ENCODE measurements around the gene CCDC30. TPM values are rescaled to one million over a fixed set of nuclear protein-coding genes. Genes with fewer than 3 reads are reported as not detected.
A peak's percentile ranks its signal among the peaks of the same experiment; 100 is the strongest.

The CCDC30 gene
- 0.15 and 0.34 TPM in 2 replicates for total RNA-seq (2014; rRNA removed; shearing (Covaris generic))

- DNase-seq (ENCODE audit: low read depth) = peak; percentile 98
Measured at GRCh38 chr1:42462828-42463763, at the start of gene CCDC30. Gene CCDC30 (plus strand): TSS chr1:42463286. CDS start chr1:42480552, 17,266 bp downstream.

GRCh38 chr1:42414551-42415496 lies 48.3 kb upstream of the CCDC30 start:
- no peak for DNase-seq (ENCODE audit: low read depth)

DNA sequence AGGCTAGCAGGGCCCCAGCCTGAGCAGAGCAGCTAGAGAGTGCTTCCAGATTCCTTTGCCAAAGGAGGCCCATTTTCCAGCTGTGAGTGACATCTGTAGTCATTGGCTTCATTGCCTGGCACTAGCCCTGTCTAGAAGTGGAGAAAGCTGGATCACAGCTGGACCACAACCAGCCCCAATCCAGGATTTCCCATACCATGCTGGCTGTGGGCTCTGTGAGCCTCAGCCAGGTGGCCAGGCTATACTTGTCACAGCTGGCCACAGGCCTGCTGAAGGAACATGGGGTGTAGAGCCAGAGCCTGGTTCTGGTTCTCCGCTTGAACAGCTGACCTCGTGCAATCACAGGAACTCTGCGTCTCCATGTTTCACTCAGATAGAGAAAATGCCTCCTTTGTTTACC lies 45.9 kb upstream of the CCDC30 start:
- DNase-seq (ENCODE audit: low read depth) = no peak

DNA sequence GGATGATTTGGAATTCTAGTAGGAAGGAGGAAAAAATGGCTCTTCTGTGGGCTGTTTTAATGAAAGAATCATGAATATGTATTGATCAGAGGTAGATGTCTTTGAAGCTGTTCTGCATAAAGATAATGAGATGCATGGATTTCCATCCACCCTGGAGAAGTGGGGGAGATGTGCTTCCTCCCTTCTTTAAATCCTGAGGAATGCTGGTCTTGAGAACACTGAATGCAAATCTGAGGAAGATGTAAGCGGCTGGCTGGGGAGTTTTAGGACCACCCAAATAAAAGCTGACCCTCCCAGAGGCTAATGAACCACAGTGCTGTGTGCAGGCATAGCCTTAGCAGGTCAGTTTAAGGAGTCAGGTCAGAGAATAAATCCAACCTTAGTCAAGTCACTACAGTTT lies 44.6 kb upstream of the CCDC30 start:
- DNase-seq (ENCODE audit: low read depth) = no peak

DNA sequence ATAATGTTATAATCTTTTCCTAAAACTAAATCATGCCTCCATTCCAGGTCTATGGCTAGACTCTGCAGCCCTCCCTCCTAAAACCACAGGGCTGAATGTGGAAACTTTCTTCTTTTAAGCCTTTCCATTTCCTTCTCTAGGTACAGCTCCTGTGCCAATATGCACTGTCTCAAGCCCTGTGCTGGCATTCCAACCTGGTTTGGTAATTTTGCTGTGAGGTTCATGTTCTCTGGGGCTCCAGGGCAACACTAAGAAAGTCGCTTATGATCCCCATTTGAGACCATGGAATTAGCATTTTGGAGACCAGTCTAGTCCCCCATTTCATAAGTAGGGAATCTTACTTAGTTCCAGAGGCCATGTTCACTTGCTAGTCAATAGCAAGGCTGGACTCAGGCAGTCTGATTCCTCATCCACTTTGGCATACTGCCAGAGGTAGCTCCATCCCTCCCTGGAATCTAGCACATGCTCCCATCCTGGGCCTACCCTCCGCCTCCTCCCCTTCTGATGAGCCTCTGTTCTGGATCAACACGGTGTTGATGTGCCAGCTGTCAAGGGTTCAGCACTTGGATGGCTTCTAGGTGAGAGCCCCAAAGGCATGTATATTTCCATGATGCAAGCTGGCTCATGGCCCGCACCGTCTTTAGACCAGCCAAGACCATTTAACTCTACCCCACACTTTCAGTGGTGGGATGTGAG lies 43.8 kb upstream of the CCDC30 start:
- DNase-seq (ENCODE audit: low read depth) = no peak

DNA sequence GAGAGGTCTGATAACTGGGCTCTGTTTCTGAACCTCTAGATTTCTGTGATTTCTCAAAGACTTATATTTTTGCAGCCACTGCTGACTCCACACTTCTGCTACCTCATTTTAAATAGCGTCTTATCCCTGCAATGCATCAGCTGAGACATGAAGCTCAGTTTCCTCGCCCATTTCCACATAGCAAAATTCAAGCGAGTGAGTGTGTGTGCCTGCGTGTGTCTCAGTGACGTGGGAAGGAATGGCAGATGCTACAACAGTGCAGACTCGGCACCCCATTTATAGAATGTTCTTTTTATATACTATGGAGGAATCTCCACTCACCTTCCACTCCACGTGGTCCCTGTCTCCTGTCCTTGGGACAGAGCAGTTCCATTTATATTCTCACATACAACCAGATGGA lies 43.0 kb upstream of the CCDC30 start:
- DNase-seq (ENCODE audit: low read depth) = no peak

- peak; percentile 93 for DNase-seq (ENCODE audit: low read depth)
Measured at GRCh38 chr1:42420911-42421585, 42.0 kb upstream of the CCDC30 start.

DNA sequence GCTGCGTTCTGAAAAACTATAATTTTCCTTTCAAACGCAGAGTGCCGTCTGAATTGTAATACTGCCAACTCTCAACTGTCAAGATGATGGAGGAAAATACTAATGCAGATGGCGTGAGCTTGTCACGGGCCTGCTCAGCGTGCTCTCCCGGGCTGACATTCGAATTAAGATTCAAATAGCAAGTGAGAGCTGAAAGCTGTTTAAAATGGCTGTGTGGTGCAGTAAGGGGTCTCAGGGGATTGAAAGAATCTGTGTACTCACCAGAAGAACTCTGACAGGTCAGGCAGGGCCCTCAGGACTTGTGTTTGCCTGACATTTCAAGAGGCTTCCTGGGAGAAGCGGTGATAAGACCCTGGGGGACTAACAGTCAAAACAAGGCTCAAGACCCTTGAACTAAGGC lies 40.3 kb upstream of the CCDC30 start:
- DNase-seq (ENCODE audit: low read depth) = no peak

DNA sequence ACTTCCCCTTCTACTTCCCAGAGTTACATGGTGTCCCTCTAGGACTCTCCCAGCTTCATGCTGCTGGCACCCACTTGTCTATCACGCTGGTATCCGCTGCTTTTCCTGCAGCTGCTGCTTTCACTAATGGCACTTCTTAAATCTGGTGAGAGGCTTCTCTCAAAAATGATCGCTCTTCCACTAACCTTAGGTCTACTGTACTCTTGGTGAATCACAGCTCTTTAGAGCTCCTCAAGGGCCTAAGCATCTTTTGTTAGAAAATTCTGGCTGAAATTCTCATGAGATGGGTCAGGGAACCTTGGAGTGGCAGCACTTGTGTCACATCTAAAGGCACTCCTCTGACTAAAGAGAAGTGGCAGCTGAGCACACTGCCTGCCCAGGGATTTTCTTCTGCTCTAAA lies 39.4 kb upstream of the CCDC30 start:
- no peak for DNase-seq (ENCODE audit: low read depth)

- DNase-seq (ENCODE audit: low read depth) = peak; percentile 28
Measured at GRCh38 chr1:42424201-42424600, 38.9 kb upstream of the CCDC30 start.

GRCh38 chr1:42427240-42427639 lies 35.8 kb upstream of the CCDC30 start:
- DNase-seq (ENCODE audit: low read depth) = peak; percentile 11

DNA sequence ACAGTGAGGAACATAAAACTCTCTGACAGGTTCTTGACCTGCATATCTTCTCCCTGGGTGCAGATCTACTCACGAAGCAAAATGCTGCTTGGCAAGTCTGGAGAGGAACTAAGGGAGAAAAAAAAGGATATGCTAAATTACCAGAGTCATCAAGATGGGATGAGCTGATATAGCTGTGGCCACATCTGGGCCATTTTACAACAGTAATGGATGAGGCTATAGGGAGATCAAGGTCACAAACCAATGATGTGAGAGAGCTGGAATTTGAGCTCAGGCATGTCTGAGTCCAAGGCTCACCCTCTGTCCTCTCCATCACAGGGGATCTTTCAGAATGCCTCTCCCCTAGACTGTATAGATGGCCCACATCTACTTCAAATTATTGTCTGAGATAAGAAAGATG lies 33.5 kb upstream of the CCDC30 start:
- no peak for DNase-seq (ENCODE audit: low read depth)

GRCh38 chr1:42430286-42431135 lies 32.6 kb upstream of the CCDC30 start:
- DNase-seq (ENCODE audit: low read depth) = no peak

- DNase-seq (ENCODE audit: low read depth) = no peak
Measured at GRCh38 chr1:42431514-42431913, 31.6 kb upstream of the CCDC30 start.

DNA sequence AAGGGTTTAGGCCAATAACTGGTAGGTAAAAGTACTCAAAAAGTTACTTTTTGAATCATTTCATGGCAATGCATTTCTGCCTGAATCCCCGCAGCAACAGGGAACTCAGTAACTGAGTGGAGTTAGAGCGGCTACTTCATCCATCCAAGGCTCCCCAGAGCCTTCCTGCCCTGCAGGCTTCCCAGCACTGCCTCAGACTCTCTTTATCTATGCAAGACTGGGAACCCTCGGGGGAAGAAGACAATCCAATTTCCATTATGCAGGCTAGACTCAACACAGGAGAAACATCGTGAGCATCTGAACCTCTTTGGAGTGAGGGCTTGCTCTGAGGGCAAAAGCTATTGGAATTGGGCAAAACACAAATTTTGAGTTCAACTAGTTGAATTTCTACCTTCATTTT lies 30.4 kb upstream of the CCDC30 start:
- DNase-seq (ENCODE audit: low read depth) = no peak

GRCh38 chr1:42433369-42433768 lies 29.7 kb upstream of the CCDC30 start:
- DNase-seq (ENCODE audit: low read depth) = no peak

DNA sequence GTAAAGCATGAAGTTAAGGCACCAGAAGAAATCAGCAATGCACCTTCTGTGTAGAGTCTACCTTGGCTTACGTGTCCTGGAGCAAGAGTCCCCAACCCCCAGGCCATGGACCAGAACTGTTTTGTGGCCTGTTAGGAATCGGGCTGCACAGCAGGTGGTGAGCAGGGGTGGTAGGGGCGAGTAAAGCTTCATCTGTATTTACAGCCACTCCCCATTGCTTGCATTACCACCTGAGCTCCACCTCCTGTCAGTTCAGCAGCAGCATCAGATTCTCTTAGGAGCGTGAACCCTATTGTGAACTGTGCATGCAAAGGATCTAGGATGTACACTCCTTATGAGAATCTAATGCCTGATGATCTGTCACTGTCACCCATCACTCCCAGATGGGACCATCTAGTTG lies 28.7 kb upstream of the CCDC30 start:
- no peak for DNase-seq (ENCODE audit: low read depth)

DNA sequence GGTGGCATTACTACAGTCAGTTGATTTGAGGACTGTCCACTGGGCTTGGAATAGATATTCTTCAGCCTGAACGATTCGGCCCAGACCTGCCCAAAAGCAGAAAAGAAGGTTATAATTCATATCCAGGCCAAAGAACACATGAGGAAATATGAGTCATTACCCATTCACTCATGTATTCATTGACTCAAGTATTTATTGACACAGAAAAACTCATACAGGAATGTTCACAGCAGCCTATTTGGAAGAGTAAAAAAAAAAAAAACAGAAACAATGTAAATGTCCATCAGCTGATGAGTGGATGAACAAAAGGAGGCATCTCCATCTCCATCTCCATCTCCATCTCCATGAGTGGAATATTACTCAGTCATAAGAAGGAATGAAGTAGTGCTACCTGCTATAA lies 23.1 kb upstream of the CCDC30 start:
- DNase-seq (ENCODE audit: low read depth) = peak; percentile 47

GRCh38 chr1:42442662-42443061 lies 20.4 kb upstream of the CCDC30 start:
- no peak for DNase-seq (ENCODE audit: low read depth)

DNA sequence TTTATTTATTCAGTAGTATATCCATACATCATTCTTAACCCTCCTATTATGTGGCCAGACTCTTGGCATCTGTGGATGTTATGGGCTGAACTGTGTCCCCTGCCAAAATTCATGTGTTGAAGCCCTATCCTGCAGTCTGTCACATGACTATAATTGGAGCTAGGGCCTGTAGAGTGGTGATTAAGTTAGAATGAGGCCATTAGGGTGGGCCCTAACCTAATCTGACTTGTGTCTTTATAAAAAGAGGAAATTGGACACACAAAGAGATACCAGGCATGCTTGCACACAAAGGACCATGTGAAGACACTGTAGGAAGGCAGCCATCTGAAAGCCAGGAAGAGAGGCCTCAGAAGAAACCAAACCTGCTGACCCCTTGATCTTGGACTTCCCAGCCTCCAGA lies 13.8 kb upstream of the CCDC30 start:
- DNase-seq (ENCODE audit: low read depth) = no peak

All from Daoy (cell line).